HTERT RPE-1 (cell line): ENCODE data around the gene PRCD.
"Not testable (repeated sequence)": the region's sequence is repeated elsewhere in the genome, so short reads cannot be mapped to it uniquely, and the experiment has no call there.

ENCODE experiments used
- in situ Hi-C: fragments of 300-500 bp; cut with MboI; formaldehyde crosslinking; loops from 4 replicates; pipeline ENCODE4 v1.14.3; 2020; ENCODE audit warnings: low sequenced_read_pairs

The PRCD gene

DNA sequence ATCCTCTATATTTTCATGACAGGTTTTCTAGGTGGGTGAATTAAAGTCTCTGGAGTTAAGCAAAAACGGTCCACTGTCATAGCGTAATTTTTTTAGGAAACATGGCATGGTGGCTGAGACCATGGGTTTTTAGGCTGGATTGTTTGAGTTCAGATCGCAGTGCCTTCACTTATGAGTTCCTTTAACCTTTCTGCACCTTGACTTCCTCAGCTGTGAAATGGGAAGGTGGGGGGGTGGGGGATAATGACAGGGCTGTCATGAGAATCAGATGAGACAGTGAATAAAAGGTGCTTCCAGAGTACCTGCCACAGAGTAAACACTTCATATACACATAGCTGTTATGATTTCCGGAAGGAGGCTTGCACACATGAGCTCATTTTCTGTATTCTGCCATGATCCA is 11.8 kb downstream of the PRCD start:
- in situ Hi-C loops = no loop called here

DNA sequence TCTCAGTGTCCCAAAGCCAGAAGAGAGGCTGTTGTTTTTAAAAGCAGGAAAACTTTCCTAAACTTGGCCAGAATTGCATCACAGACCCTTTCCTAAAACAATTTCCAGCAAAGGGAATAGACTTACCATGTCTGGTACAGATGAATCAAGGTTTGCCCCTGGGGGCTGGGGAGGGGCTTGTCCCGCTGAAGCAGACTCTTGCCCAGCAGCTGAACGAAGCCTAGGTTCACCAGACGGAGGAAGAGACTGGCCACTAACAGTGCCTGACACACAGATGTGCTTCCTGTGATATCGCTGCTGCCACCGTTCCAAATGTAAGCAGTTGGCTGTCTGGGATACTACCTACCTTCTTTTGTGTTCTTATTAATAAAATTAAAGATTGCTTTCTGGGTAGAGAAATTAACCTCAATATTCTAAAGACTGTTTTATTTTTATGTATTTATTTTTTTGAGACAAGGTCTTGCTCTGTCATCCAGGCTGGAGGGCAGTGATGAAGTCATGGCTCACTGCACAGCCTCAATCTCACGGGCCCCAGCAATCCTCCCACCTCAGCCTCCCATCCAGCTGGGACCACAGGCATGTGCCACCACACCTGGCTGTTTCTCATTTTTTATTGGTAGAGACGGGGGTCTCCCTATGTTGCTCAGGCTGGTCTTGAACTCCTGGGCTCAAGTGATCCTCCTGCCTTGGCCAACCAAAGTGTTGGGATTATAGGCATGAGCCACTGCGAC is 13.5 kb downstream of the PRCD start:
- in situ Hi-C loops = no loop called here

DNA sequence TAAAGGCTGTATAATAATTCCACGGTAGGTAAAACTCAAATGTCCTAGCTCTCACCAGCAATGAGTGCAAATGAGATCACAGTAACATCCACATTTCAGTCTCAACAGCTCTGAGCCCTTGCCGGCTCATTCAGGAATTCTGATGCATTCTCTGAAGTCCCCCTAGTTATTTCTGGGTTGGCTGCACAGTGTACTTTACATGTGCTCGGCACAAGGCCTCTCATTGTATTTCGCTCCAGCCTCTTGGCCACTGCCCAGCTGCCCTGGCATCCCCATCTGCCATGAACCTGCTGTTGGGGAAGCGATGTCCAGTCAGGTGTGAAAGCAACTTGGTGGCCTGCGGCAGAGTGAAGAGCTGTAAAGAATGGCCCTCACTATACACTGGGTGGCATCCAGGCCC is 14.3 kb downstream of the PRCD start:
- in situ Hi-C loops = no loop called here

DNA sequence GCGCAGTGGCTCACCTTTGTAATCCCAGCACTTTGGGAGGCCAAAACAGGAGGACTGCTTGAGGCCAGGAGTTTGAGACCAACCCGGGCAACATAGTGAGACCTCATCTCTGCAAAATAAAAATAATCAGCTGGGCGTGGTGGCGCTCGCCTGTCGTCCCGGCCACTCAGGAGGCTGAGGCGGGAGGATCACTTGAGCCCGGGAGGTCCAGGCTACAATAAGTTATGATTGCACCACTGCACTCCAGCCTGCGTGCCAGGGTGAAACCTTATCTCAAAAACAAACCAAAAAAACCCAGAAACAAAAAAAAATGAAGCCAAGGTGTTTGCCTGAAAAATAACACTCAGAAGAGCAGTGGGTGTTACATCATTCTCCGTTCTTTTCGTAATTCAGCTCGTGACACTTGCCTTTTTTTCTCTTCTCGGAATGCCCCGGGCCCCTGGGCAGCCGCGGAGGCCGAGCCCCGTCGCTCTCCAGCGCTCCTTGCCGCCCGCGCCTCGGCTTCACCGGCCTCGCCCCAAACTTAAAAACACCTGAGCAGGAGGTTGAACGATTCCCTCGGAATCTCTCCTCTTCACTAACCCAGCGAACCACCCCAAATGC is 17.0 kb downstream of the PRCD start:
- in situ Hi-C loops = no loop called here

DNA sequence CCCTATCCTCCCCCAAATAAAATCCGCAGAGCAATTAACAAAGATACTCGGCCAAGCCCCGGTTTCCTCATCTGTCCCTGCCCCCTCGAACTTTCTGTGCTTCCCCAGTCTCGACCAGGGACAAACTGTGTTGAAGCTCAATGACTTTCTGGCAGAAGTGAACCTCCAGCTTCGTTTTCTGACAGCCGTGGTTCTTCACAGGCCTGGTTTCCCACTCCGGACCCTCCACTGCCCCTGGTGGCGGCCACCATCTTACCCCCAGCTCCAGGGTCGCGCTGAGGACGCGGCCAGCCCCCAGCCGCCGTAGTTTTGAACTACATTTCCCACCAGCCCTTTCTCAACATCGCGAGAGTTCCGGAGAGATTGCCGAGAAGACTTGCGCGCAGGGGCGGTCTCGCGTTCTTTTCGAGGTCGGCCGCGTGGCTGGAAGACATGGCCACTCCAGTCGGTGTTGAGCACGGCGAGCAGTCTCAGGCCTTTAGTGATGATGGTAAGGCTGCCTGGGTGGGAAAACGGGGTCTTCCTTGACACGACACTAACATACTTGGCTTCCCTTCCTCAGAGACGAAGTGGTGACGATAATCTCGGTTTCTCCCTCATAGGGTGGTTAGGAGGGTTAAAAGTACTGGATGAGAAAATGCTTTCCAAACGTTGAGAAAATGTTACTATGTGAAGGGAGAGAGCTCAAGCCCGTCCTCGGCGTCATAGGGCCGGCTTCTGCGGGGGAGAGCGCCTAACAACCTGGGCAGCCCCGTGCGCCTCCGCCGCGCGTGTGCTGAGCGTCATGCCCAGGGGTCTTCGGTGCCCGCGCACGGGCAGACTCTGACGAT is 17.7 kb downstream of the PRCD start:
- in situ Hi-C loops = no loop called here

DNA sequence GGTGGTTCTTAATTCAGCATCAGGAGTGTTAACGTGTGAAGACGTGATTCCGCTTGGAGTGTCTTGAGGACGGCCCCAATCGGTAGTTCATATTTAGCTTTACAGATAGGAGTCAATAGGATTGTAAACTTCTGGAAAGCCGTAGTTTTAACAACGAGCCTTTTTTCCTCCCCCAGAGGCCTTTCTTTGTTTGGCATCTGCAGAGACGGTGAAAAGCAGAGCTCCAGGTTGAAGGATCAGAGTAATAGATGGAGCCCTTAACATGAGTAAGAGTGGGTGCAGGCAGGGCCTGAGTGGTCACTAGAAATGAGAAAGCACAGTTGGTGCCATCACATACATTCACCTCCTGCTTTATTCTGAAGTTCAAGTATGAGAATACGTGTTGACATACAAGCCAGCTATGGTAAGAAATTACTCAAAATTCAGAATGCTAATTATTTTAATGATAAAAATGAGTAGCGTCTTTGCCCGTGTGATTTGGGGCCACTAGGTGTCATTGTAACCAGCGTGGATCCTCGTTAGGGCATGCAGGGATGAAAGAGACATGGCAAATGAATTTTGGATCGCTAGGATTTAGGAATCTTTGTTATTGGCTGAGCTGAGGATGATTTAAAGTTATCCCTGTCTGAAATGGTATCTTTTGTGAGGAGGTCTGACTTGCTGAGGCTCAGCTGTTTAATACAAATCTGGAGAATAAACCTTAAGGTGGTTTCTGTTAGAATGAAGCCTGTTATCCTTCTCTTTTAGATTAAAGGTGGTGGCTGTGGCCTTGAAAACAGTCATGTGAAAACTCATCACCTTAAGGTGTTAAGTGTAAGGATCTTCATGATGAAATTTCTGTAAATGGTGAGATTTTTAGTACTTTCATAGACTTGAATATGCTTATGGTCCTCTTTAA is 18.6 kb downstream of the PRCD start:
- in situ Hi-C loops = no loop called here

DNA sequence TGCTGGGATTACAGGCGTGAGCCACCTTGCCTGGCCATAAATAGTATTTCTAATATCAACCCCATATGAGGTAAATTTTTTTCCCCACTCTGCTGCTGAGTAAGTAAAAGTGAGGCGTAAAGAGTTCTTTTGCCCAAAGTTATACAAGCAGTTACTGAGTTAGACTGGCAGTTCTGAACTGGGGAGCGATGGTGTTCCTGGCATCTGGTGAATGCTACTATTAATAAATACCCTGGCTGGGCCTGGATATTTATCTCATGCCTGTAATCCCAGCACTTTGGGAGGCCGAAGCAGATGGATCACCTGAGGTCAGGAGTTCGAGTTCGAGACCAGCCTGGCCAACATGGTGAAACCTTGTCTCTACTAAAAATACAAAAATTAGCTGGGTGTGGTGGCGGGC is 19.6 kb downstream of the PRCD start:
- in situ Hi-C loops = not testable (repeated sequence)

DNA sequence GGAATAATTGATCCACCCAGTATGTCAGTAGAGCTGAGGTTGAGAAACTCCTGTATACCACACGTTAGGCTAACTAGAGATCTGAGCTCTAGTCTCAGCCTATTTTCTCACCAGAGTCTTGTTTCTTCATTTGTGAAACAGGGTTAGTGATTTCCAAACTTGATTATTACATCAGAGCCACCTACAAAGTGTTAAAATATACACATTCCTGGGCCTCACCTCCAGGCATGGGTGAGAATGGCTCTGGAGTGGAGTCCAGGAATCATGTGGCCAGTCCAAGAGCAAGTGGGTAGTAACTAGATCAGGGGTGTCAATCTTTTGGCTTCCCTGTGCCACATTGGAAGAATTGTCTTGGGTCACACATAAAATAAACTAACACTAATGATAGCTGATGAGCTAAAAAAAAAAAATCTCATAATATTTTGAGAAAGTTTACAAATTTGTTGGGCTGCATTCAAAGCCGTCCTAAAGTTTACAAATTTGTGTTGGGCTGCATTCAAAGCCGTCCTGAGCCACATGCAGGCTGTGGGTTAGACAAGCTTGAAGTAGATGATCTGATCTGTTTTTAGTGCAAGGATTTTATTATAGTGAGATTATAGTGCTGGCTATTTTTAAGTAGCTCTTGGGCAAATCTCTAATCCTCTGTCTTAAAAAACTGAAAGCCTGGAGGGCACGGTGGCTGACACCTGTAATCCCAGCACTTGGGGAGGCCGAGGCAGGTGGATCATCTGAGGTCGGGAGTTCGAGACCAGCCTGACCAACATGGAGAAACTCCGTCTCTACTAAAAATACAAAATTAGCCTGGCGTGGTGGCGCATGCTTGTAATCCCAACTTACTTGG is 20.4 kb downstream of the PRCD start:
- in situ Hi-C loops = no loop called here

DNA sequence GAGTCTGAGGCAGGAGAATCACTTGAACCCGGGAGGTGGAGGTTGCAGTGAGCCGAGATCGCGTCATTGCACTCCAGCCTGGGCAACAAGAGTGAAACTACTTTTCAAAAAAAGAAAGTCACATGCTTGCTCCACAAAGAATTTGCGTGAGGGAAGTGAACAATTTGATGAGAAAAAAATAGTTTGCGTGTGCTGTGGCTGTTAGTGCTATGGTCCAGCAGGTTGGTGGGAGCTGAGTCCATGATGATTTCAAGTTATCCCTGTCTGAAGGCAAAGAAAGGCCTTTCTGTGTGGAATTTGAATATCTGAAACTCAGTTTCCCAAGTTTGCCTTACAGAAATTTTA is 21.0 kb downstream of the PRCD start:
- in situ Hi-C loops = no loop called here

DNA sequence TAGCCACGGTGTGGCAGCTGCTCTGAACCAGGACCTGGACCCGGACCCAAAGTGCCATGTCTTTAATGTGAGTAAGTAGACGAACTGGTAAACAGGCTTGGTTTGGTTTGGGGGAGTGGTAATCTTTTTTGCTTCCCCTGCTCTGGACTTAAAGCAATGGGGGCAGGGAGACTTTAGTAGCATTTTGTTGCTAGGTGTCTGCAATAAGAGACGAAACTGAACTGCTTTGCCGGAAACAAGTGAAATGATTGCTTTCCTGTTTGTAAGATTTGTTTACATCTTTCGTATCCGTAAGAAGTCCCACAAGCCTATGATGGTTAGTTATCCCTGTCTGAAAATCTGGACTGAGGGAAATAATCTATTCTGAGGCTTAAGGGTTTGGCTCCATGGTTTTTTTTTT is 21.5 kb downstream of the PRCD start:
- in situ Hi-C loops = no loop called here

DNA sequence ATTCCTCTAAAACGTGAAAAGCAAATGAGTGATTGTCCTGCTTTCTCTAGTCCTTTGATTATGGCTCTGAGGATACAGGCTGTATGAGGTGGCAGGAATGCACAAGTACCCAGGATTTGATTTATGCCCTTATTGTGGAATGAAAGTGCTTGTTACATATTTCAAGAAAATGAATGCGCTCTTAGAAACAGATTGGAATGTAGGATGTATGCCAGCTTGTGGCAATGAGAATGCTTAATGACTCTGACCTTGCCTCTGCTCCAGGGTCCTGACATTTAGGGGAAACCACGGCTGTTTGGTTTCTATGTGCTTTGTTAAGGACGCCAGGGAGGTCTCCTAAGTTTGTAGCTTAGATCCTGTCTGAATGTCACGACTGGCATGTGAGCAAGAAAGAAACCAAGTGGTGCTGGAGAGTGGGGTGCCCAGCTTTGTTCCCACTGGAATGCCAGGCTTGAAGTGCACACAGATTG is 22.0 kb downstream of the PRCD start:
- in situ Hi-C loops = no loop called here

DNA sequence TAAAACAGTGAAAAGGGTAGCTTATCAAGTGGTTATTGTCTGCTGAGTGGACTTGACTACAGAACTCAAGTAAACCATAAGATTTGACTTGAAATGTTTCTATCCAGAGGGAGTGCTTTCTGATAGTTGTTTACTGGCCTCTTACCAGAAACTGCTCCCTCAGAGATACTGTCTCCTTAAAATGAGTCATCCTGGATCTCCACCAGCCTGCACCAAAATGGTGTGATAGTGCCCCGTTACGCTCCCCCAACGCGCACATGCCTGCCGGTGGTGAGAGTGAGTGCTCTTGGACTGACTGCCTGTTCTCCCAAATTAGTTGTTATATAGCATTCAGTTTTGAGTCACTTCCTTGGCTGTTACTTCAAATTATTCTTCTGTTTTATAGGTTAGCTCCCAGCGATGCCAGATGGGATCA is 22.9 kb downstream of the PRCD start:
- in situ Hi-C loops = no loop called here

DNA sequence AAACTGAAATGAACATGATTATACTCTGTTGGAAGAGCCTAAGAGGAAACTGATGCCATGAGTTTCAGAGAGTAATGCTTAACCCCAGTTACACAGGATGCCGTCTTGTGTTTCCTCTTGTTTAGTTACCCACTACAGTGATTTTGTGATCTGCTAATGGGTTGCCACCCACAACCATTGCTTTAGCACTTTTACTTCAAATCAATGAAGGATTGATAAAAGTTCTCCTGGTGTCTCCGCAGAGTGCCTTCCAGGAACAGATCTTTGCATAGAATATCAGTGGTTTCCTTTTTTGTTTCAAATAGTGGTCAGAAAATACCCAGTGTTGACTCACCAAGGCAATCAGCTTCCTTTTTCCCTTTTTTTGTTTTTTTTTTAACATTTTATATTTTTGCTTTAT is 23.5 kb downstream of the PRCD start:
- in situ Hi-C loops = not testable (repeated sequence)

DNA sequence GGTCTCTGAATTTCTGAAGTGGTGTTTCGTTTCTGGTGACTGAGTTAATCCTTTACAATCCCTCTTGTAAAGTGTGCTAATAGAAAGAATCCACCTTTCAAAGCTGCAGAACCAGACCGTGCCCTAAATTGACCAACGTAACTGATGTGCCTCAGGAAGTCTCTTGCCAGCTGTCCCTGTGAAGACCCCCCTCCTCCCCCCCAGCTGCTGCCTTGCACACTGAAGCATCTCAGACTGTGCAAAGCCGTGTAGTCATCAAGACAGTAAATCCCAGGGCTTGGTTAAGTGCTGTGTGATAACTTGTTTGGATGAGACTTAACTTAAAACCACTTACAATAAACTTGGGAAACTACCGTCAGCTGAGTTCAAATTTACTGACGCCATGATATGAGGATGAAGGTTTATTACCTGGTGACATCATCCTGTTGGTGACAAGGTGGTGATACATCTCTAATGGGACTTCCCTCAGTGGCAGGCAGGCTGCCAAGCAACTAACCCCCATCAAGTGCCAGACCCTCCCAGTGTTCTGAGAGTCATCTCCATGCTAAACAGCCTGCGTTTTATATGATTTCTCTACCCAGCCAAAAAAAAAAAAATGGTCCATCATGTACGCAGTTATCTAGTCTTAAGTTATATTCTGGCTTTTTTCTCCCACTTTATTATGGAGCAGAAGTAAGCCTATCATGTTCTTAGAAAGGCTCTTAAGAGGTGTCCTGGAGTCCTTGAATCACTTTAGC is 25.3 kb downstream of the PRCD start:
- in situ Hi-C loops = not testable (repeated sequence)

DNA sequence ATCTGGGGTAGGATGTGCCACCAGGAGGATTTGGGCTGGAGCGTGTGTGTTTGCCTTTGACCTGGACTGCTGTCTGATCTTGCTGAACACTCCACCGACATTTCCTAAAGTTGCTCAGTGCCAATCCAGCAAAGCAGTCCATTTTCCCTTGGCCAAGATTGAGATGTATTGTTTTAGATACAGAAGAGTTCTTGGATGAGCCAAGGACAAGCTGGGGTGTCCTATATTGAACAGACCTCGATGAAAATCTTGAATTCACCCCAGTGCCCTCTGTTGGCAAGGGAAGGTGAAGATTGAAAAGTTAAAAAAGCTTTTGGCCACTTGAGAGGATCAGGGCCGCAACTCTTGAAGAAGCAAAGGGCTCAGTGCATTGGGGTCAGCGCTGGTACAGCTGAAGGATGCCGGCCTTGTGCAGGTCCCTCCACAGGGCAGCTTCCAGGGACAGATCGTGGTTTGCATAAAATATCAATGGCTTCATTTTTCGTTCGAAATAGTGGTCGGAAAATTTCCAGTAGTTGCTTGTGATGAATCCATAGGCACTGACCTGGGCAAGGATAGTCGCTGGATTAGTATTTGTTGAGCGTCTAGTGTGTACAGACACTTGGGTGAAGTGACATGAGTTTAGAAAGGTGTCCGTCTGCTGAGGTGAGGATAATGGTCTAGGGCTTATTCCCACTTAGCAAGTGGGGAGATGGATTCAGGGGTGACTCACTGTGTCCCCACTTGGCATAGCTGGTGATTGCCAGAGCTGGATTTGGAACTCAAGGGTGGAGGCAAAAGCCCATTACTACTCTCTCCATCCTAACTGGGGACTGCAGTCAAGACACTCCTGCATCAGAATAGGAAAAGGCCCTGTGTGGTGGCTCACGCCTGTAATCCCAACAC is 26.1 kb downstream of the PRCD start:
- in situ Hi-C loops = no loop called here

DNA sequence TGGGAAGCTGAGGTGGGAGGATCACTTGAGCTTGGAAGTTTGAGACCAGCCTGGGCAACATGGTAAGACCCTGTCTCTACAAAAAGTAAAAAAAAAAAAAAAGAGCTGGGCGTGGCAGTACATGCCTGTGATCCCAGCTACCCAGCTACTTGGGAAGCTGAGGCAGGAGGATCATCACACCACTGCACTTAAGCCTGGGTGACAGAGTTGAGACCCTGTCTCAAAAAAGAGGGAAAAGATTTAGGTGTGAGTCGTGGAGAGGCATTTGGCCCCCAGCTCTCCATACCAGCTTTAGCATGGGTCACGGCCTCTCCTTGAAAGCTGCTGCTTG is 26.7 kb downstream of the PRCD start:
- in situ Hi-C loops = no loop called here

DNA sequence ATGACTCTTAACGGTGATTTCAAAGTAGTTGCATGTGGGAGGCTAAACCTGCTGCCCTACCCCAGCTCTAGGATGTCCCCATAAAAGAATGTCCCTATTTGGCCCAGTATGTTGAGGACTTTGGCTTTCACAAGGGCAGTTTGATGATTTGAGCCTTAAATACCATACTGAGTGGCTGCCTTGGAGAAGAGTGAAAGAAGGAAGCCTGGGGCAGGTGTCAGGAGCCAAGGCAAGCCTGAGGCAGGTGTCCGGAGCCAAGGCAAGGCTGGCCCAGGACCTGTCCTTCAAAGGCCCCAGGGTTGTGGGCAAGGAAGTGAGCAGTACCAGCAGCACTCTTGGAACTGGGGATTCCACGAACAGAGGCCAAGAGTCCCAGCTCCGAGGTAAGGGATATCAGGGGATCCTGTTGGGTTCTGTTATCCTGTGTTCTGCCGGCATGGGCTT is 27.2 kb downstream of the PRCD start:
- in situ Hi-C loops = no loop called here

DNA sequence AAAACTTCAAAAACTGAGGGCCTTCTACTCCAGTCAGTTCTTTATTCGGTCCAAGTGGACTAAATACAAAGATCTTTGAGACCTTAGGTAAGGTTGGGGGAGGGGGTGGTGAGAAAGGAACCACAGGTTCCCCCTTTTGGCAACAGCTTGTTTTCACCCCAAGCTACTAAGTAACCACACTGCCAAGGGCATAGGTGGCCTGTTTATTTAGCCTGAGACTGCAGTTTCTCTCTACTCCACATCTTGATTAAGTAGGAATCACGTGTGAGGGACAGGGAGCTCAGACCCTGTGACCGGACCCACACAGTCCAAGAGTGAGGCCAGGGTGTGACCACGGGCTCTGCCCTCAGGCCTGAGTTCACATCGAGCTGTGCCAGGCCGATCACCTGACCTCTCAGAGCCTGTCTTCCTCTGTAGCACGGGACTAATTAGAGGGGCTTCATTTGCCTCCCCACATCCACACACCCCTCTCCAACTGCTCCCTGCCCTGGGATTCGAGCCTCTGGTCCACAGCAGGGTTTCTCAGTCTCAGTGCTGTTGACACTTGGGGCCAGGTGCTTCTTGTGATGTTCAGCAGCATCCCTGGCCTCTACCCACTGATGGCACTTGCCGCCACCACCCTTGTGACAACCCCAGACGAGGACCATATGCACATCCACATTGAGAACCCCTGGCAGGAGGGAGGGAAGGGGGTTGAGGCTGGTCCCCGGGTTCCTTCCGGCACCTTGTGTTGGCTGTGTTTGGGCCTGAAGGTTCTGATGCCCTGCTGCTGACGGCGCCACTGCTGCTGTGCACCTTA is 28.0 kb downstream of the PRCD start:
- in situ Hi-C loops = no loop called here
